ENCODE measurements around the gene MRPL51. TPM values are rescaled to one million over a fixed set of nuclear protein-coding genes. Genes with fewer than 3 reads are reported as not detected.

MRPL51 gene
- total and polyA plus RNA-seq, 2 donors (not counting 1 experiment from before 2014, with no cell fraction given), result 18.6 to 72.6 TPM

- H3K27me3 Mint-ChIP-seq, result peaks cover 9% of the 10 kb centered on the region
- intact Hi-C loops (cut with micrococcal nuclease), result no loop called here
- H3K27ac Mint-ChIP-seq, result no peak overlapping the region
These were observed 20.6 kb downstream of the MRPL51 start for GRCh38 chr12:6472491-6472890.

GRCh38 chr12:6471989-6472360 lies 21.1 kb downstream of the MRPL51 start:
- Histone ChIP-seq H3K4me2 (replicated peaks; ENCODE audit: low read depth, low read length, poor library complexity, severe bottlenecking) (no peak overlapping the region), H3K9ac (ENCODE audit: low read length) (no peak overlapping the region), H2AFZ (ENCODE audit: insufficient read depth, low read depth, low read length, poor library complexity, severe bottlenecking) (no peak overlapping the region), H3K27ac (ENCODE audit: low read length in 2 of 2) (no peak overlapping the region), H3K4me3 (ENCODE audit: control extremely low read depth in 1 of 5, extremely low read depth in 1 of 5, insufficient read depth in 1 of 5, low read depth in 2 of 5, low read length in 4 of 5) (no peak overlapping the region), H4K20me1 (ENCODE audit: control insufficient read depth, insufficient read depth, low read length, poor library complexity, severe bottlenecking) (peaks cover 9% of the 10 kb centered on the region), H3K36me3 (replicated peaks in 1 of 2; ENCODE audit: control extremely low read depth in 1 of 2, control insufficient read depth in 1 of 2, extremely low read depth in 1 of 2, insufficient read depth in 2 of 2, low read length in 1 of 2) (peaks cover 0 to 5% of the 10 kb centered on the region in 2 experiments), H3K79me2 (ENCODE audit: control insufficient read depth, insufficient read depth, low read length) (peaks cover 31% of the 10 kb centered on the region), H3K27me3 (replicated peaks in 1 of 4; ENCODE audit: control extremely low read depth in 1 of 4, control insufficient read depth in 3 of 4, insufficient read depth in 4 of 4, low read length in 3 of 4) (no peaks in the 10 kb centered on the region), H3K9me3 (ENCODE audit: control extremely low read depth in 1 of 3, control insufficient read depth in 2 of 3, insufficient read depth in 1 of 3, low read length in 2 of 3) (no peaks in the 10 kb centered on the region), H3K4me1 (ENCODE audit: control insufficient read depth in 2 of 2, insufficient read depth in 2 of 2, low read length in 2 of 2) (peaks cover 23 to 31% of the 10 kb centered on the region in 2 donors)
- H3K27ac Mint-ChIP-seq, result peak overlapping the region; percentile 0
- TF ChIP-seq, protein P1, sequence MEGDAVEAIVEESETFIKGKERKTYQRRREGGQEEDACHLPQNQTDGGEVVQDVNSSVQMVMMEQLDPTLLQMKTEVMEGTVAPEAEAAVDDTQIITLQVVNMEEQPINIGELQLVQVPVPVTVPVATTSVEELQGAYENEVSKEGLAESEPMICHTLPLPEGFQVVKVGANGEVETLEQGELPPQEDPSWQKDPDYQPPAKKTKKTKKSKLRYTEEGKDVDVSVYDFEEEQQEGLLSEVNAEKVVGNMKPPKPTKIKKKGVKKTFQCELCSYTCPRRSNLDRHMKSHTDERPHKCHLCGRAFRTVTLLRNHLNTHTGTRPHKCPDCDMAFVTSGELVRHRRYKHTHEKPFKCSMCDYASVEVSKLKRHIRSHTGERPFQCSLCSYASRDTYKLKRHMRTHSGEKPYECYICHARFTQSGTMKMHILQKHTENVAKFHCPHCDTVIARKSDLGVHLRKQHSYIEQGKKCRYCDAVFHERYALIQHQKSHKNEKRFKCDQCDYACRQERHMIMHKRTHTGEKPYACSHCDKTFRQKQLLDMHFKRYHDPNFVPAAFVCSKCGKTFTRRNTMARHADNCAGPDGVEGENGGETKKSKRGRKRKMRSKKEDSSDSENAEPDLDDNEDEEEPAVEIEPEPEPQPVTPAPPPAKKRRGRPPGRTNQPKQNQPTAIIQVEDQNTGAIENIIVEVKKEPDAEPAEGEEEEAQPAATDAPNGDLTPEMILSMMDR (IDR thresholded peaks at IDR 0.05), result no peak
- ATAC-seq (ENCODE audit: low read depth), result no peak
- H3K4me3 Mint-ChIP-seq, result peak overlapping the region; percentile 90
- intact Hi-C loops (cut with micrococcal nuclease), result no loop called here
- peaks cover 37% of the 10 kb centered on the region for H3K4me1 Mint-ChIP-seq
- ChIA-PET CTCF (interaction anchor here (2.6 to 6.0 kb wide), 3 partner anchors 47 to 67 kb away, joined by 7 to 67 read pairs (median 34); no protein-coding TSS in a partner anchor), POLR2A (interaction anchor here (3.1 to 3.4 kb wide), 2 partner anchors 27 to 63 kb away, joined by 25 to 32 read pairs; partner anchors contain the start of genes CD27 and GAPDH)
- H3K27me3 Mint-ChIP-seq, result peaks cover 7% of the 10 kb centered on the region
- DNase-seq, result no peak
- WGBS (ENCODE audit: insufficient coverage), result 100% methylated on average over 1 of the region's 1 CpG
- H3K9me3 Mint-ChIP-seq (ENCODE audit: insufficient read depth), result no peaks in the 10 kb centered on the region

More at GRCh38 chr12:6472491-6472890, 20.6 kb downstream of the MRPL51 start:
- H3K36me3 ChIP-seq (replicated peaks in 1 of 2; ENCODE audit: control extremely low read depth in 1 of 2, control insufficient read depth in 1 of 2, extremely low read depth in 1 of 2, insufficient read depth in 2 of 2, low read length in 1 of 2), result peaks cover 0 to 5% of the 10 kb centered on the region in 2 experiments
- POLR2A ChIA-PET, result interaction anchor here (3.1 kb wide), 1 partner anchor 63 kb away, joined by 32 read pairs; the partner anchor contains the start of gene GAPDH
- CTCF ChIA-PET, result interaction anchor here (2.6 to 6.0 kb wide), 2 partner anchors 48 to 63 kb away, joined by 7 to 67 read pairs; no protein-coding TSS in a partner anchor
- no peak for ATAC-seq (ENCODE audit: low read depth)
- H3K9ac ChIP-seq (ENCODE audit: low read length), result no peak overlapping the region
- H3K9me3 ChIP-seq (ENCODE audit: control extremely low read depth in 1 of 3, control insufficient read depth in 2 of 3, insufficient read depth in 1 of 3, low read length in 2 of 3), result no peaks in the 10 kb centered on the region
- H3K4me3 ChIP-seq (ENCODE audit: control extremely low read depth in 1 of 5, extremely low read depth in 1 of 5, insufficient read depth in 1 of 5, low read depth in 2 of 5, low read length in 4 of 5), result no peak overlapping the region
- Mint-ChIP-seq H3K9me3 (ENCODE audit: insufficient read depth) (no peaks in the 10 kb centered on the region), H3K4me3 (no peak overlapping the region), H3K4me1 (peaks cover 32% of the 10 kb centered on the region)
- TF ChIP-seq, protein P1 (IDR thresholded peaks at IDR 0.05), result no peak
- no peak for TF ChIP-seq EZH2 (IDR thresholded peaks at IDR 0.05; ENCODE audit: borderline replicate concordance, insufficient read depth, low read depth, low read length, poor library complexity, severe bottlenecking)
- H3K4me1 ChIP-seq (ENCODE audit: control insufficient read depth in 2 of 2, insufficient read depth in 2 of 2, low read length in 2 of 2), result peaks cover 23 to 30% of the 10 kb centered on the region in 2 donors
- H3K27ac ChIP-seq (ENCODE audit: low read length in 2 of 2), result no peak overlapping the region
- peaks cover 30% of the 10 kb centered on the region for H3K79me2 ChIP-seq (ENCODE audit: control insufficient read depth, insufficient read depth, low read length)
- no peak overlapping the region for H2AFZ ChIP-seq (ENCODE audit: insufficient read depth, low read depth, low read length, poor library complexity, severe bottlenecking)
- 98% methylated on average over 9 of the region's 11 CpGs for WGBS (ENCODE audit: insufficient coverage)
- peaks cover 9% of the 10 kb centered on the region for H4K20me1 ChIP-seq (ENCODE audit: control insufficient read depth, insufficient read depth, low read length, poor library complexity, severe bottlenecking)
- DNase-seq, result no peak
- H3K4me2 ChIP-seq (replicated peaks; ENCODE audit: low read depth, low read length, poor library complexity, severe bottlenecking), result no peak overlapping the region
- no peaks in the 10 kb centered on the region for H3K27me3 ChIP-seq (replicated peaks in 1 of 4; ENCODE audit: control extremely low read depth in 1 of 4, control insufficient read depth in 3 of 4, insufficient read depth in 4 of 4, low read length in 3 of 4)
